GM08714 (cell line): ENCODE results near the gene WHRN.

Experiments used
- H3K4me3 ChIP-seq: fragments of 200-500 bp; sonication (Bioruptor generic); 2 replicates; pipeline ENCODE4 v1.5.1; 2014; ENCODE audit warnings: mild to moderate bottlenecking, low read length, inconsistent platforms
- ZNF274 ChIP-seq: IDR thresholded peaks from 2 replicates; pipeline ENCODE4 v1.6.1; 2012; ENCODE audit warnings: mild to moderate bottlenecking, low read depth, low read length

Gene WHRN

GRCh38 chr9:114356792-114357191 lies 148.5 kb downstream of the WHRN start:
- TF ChIP-seq ZNF274, result no peak

GRCh38 chr9:114355821-114356220 lies 149.5 kb downstream of the WHRN start:
- TF ChIP-seq ZNF274, result no peak
- H3K4me3 ChIP-seq, result no peak overlapping the region

More at GRCh38 chr9:114356792-114357191, 148.5 kb downstream of the WHRN start:
- H3K4me3 ChIP-seq, result no peak overlapping the region
